ENCODE results near the gene KAZN.

The KAZN gene

DNA sequence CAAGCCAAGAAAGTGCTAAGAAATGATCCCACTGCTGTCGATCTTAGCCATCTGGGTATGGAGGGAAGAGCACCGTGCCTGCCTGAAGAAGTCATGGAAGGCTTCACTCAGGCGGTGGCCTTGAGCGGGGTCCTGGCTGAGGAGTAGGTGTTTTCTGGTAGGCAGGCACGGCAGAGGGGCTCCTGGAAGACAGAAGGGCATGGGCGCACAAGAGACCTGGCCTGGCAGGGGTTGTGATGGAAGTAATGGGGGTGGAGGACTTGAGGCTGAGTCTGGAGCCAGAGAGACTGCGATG is 185.1 kb downstream of the KAZN start:
- TF ChIP-seq, protein P1, sequence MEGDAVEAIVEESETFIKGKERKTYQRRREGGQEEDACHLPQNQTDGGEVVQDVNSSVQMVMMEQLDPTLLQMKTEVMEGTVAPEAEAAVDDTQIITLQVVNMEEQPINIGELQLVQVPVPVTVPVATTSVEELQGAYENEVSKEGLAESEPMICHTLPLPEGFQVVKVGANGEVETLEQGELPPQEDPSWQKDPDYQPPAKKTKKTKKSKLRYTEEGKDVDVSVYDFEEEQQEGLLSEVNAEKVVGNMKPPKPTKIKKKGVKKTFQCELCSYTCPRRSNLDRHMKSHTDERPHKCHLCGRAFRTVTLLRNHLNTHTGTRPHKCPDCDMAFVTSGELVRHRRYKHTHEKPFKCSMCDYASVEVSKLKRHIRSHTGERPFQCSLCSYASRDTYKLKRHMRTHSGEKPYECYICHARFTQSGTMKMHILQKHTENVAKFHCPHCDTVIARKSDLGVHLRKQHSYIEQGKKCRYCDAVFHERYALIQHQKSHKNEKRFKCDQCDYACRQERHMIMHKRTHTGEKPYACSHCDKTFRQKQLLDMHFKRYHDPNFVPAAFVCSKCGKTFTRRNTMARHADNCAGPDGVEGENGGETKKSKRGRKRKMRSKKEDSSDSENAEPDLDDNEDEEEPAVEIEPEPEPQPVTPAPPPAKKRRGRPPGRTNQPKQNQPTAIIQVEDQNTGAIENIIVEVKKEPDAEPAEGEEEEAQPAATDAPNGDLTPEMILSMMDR (IDR thresholded peaks at IDR 0.05; ENCODE audit: insufficient read depth, low read length, poor library complexity, severe bottlenecking): no peak
- no peak for DNase-seq (ENCODE audit: extremely low read depth, insufficient read length)

DNA sequence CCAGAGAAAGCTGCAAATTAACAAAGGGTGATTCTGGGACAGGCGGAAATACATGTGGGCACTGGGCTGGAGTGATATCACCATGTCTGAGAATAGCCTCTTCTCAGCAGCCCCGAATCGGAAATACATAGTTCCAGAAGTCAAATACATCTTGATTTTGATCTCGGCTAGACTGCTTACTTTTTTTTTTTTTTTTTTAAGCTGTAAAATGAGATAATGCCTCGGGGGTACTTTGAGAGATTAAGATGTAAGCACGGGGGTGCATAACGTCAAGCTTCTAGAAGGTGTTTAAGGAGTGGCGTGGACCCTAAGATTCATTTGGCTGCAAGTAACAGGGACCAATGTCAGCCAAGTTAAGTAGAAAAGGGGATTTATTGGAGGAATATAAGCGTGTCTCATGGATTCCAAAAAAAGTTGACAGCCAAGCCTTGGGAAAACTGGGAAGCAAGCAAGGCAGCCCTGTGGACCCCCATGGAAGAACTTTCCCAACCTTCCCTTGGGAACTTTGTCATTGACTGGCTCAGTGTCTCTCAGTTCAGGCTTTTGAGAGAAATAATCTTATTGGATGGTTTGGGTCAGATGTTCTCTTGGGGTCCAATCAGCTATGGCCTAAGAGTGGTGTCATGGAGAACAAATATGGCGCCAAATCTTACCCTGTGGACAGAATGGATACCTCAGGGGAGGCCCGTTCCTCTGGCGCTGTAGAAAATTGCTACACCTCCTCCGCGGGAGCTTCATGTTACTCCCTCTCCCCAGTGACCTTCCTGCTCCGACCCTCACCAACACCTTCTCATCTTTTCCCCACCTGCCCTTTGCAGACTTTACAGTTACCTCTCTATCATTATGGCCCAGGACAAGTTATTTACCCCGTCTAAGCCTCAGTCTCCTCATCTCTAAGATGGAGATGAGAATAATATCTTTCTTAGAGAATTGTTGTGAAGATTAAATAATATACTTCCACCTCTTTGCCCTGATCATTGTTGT is 186.6 kb downstream of the KAZN start:
- DNase-seq (ENCODE audit: extremely low read depth, insufficient read length): no peak
- H3K4me3 ChIP-seq (replicated peaks; ENCODE audit: low read depth, low read length): no peak overlapping the region
- H3K27me3 ChIP-seq (replicated peaks; ENCODE audit: control insufficient read depth, insufficient read depth, low read length): no peaks in the 10 kb centered on the region; the same call in 1 of the 2 replicates
- no peaks in the 10 kb centered on the region for H3K36me3 ChIP-seq (ENCODE audit: control insufficient read depth, insufficient read depth, low read length)
- TF ChIP-seq, protein P1 (IDR thresholded peaks at IDR 0.05; ENCODE audit: insufficient read depth, low read length, poor library complexity, severe bottlenecking): no peak

More for the DNA sequence above, 185.1 kb downstream of the KAZN start:
- H3K27me3 ChIP-seq (replicated peaks; ENCODE audit: control insufficient read depth, insufficient read depth, low read length): no peaks in the 10 kb centered on the region; the same call in 1 of the 2 replicates
- no peak overlapping the region for H3K4me3 ChIP-seq (replicated peaks; ENCODE audit: low read depth, low read length)
- H3K36me3 ChIP-seq (ENCODE audit: control insufficient read depth, insufficient read depth, low read length): no peaks in the 10 kb centered on the region

DNA sequence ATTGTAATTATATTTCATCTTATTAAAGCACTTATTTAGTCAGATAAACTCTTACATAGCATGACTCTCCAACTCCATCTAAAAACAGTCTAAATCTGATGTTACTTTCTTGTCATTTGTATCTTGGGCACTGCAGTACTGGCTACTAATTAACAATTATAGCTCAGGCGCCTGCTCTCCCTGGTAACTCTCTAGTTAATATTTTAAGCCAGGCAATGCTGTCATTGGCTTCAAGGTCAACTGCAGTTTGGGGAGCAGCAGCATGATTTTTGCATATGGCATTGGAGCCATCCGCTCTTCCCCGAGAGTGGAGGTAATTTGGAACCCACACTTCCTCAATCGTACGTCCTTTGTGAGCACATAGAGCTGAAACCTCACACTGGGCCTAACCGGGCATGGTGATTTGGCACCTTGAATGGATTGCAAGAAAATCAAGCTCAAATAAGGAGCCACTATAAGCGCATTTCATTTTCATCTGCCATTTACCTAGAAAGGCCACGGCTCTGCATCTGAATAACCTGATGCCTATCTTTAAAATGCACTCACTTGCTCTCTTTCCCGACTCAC is 187.7 kb downstream of the KAZN start:
- no peak for DNase-seq (ENCODE audit: extremely low read depth, insufficient read length)
- TF ChIP-seq, protein P1 (IDR thresholded peaks at IDR 0.05; ENCODE audit: insufficient read depth, low read length, poor library complexity, severe bottlenecking): no peak
- Histone ChIP-seq H3K36me3 (ENCODE audit: control insufficient read depth, insufficient read depth, low read length) (no peaks in the 10 kb centered on the region), H3K27me3 (replicated peaks; ENCODE audit: control insufficient read depth, insufficient read depth, low read length) (no peaks in the 10 kb centered on the region; the same call in 1 of the 2 replicates), H3K4me3 (replicated peaks; ENCODE audit: low read depth, low read length) (no peak overlapping the region)

- no peak for DNase-seq (ENCODE audit: extremely low read depth, insufficient read length)
These were observed 188.2 kb downstream of the KAZN start for GRCh38 chr1:14786681-14787080.

DNA sequence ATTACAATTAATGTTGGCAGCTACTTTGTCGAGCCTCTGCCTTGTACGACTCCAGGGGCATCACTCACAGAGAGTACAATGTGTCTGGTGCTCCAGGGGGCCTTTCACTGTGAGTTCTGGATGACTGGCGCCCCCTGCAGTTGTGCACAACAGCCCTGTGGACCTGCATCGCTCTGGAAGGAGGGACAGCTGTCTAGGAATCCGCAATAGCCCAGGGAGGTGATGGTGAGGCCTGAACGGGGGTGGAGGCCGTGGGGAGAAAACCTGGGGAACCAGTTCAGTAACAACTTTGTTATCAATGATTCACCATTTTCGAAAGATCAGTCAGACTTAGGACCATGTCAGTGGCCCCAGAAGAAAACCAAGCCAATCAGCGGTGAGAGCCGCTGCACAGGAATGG is 189.1 kb downstream of the KAZN start:
- TF ChIP-seq, protein P1 (IDR thresholded peaks at IDR 0.05; ENCODE audit: insufficient read depth, low read length, poor library complexity, severe bottlenecking): peak; percentile 10
- H3K36me3 ChIP-seq (ENCODE audit: control insufficient read depth, insufficient read depth, low read length): no peaks in the 10 kb centered on the region
- no peaks in the 10 kb centered on the region; the same call in 1 of the 2 replicates for H3K27me3 ChIP-seq (replicated peaks; ENCODE audit: control insufficient read depth, insufficient read depth, low read length)
- no peak for DNase-seq (ENCODE audit: extremely low read depth, insufficient read length)
- no peak overlapping the region for H3K4me3 ChIP-seq (replicated peaks; ENCODE audit: low read depth, low read length)

More at GRCh38 chr1:14786681-14787080, 188.2 kb downstream of the KAZN start:
- no peaks in the 10 kb centered on the region; the same call in 1 of the 2 replicates for H3K27me3 ChIP-seq (replicated peaks; ENCODE audit: control insufficient read depth, insufficient read depth, low read length)
- TF ChIP-seq, protein P1 (IDR thresholded peaks at IDR 0.05; ENCODE audit: insufficient read depth, low read length, poor library complexity, severe bottlenecking): no peak
- no peaks in the 10 kb centered on the region for H3K36me3 ChIP-seq (ENCODE audit: control insufficient read depth, insufficient read depth, low read length)
- H3K4me3 ChIP-seq (replicated peaks; ENCODE audit: low read depth, low read length): no peak overlapping the region
